ENCODE results near the gene ISM1.

ISM1 gene

GRCh38 chr20:13318871-13319521 lies 97.9 kb downstream of the ISM1 start:
- DNase-seq = no peak

DNA sequence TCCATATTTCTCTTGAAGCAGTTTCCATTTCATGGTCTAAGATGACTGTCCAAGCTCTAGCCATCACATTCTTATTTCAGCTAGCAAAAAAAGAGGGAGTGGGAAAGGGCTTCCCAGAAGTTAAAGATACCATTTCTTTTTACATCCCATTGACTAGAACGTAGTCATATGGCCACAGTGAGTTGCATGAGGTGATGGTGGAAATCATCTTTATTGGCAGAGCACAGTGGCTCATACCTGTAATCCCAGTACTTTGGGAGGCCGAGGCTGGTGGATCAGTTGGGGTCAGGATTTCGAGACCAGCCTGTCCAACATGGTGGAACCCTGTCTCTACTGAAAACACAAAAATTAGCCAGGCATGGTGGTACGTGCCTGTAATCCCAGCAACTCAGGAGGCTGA lies 99.6 kb downstream of the ISM1 start:
- DNase-seq = no peak

DNA sequence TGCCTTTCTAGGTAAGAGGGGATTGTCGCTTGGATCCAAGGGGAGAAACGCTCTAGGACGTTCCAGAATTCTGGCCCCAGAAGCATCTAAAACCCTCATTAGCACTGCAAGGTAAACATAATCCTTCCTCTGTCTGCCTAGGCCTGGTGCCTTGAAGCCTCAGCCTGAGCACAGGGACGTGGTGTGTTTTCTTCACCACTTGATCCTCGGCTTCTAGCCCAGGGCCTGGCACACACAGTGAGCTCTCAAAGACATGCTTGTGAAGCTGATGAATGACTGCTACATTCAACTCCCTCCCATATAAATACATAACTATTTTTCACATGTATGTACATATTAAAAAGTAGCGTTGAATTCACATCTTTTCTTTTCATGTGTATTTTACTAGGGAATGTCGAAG lies 100.3 kb downstream of the ISM1 start:
- no peak for DNase-seq

DNA sequence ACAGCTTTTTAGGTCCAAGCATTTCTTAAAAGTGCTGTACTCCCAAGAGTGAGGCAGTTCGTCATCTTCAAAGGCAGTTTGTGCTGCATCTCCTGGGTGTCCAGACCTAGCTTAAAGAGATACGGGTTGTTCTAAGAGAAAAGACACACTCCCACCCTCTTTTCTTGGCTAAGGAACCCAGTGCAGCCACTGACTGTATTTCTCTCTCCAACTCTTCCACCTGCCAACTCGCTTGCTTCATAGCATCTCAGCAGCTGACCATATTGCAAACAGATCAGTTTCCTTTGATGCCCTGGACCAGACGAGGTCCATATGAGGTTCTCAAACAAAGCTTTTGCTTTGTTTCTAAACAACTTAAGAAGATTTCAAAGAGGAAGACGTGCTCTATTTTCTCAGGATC lies 101.1 kb downstream of the ISM1 start:
- no peak for DNase-seq

DNA sequence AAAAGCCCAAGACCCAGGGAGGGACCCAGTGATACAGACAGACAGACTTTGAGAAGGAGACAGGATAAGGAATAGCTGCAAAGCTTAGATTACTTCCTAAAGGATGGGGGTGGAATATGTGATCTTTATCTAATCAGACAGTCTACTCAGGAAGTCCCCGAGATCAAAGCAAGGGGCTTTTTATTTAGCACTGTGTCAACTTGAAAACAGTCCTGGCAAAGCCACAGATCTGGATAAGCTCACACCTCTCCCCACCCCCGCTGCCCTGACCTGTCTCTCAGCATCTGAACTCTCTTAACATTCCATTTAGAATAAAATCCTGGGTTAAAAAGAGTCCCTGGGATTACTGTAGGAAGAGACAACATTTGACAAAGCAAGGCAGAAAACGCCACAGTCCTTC lies 101.5 kb downstream of the ISM1 start:
- DNase-seq = no peak

DNA sequence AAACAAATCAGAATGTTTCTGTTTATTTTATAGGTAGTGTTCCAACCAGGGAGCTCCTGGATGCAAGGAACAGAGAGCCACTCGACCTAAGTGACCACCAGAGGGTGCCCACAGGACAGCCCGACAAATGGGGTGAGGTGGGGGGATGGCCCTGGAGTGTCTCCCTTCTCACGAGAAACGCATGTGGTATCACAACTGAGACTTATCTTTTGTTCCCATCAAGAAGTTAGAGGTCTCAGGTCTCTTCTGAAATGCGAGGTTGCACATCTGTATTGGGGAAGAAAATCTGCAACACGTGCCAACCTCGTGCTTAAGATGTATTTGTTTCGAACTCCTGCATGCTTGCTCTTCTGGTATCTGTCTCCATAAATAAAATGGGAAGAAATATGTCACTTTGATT lies 104.0 kb downstream of the ISM1 start:
- DNase-seq = peak; percentile 35

- no peak for DNase-seq
These were observed 104.8 kb downstream of the ISM1 start for GRCh38 chr20:13325796-13326340.

DNA sequence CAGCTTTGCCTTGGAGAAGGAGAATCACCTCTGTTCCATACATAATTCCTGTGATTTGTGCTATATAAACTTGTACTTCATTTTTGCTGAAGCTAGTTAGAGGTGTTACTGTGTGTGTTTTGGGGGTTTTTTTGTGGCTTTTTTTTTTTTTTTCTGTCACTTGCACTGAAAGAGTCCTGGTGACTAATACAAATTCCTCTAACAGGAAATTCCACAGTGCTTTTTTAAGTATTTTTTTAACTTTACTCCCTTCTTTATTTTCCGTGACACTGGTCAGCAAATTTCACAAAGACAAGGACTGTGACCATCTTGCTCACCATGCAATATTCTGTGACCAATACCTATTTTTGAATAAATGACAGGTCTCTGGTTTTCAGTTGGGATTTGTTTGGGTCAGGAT lies 110.5 kb downstream of the ISM1 start:
- peak; percentile 79 for DNase-seq

DNA sequence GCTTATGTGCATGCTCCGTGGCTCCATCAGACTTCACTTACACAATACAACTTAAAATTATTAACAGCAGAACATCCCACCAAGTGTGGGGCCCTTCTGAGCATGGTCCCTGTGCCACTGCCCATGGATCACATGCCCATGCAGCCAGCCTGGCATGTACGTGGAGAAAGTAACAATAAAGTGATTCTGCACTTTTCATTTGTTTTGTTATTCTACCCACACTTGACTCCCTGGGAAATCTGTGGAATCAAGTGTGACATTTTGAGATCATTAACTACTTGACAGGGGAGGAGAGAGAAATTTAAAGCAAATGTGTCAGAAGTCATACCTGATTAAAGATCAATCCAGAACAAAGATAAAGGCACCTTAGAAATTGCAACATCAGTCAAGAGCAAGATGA lies 112.0 kb downstream of the ISM1 start:
- DNase-seq = no peak

GRCh38 chr20:13333793-13334192 lies 112.7 kb downstream of the ISM1 start:
- peak; percentile 50 for DNase-seq

- DNase-seq = peak; percentile 69
These were observed 115.4 kb downstream of the ISM1 start for GRCh38 chr20:13336308-13337089.

DNA sequence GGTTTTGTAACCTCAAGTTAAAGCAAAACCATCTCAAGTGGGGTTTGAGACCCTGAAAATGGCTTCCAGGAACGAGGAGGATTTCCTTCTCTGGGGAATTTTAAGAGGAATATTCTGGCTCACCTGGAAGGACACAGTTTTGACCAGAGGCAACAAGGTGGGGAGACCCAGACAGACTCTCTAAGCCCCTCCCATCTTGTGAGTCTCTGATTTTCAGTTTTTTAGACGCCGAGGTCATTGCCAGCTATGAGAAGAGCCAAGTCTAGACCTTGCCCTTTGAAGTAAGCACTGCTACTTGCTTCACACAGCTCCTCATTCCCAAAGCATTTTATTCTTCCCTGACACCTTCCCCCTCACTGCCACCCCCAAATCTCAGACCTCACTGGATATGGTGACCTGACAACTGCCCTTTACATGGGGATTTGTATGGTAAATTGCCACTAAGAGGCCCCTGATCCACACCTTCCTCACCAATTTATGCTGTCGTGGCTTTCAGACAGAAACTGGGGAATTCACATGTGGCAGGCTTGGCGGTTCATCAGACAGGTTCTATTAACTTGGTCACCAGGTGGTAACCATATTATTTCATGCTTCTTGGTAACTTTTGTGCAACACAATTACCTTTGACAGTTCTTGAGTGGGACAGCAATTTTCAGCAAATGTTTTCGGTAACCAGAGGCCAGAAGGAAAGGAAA lies 116.2 kb downstream of the ISM1 start:
- DNase-seq = no peak

DNA sequence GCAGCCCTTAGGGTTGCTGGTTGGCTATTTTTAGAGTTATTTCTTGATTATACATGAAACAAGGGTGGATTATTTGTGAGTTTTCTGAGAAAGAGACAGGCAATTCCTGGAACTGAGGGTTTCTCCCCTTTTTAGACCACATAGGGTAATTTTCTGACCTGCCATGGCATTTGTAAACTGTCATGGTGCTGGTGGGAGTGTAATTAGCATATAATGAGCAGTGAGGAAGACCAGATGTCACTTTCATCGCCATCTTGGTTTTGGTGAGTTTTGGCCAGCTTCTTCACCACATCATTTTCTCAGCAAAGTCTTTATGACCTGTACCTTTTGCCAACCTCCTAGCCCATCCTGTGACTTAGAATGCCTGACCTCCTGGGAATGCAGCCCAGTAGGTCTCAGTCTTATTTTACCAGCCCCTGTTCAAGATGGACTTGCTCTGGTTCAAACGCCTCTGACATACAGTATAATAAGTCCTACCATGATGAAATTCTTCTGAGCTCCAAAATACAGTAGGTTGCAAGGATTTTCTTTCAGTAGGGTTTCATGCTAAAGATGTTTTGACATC lies 117.1 kb downstream of the ISM1 start:
- DNase-seq = no peak

DNA sequence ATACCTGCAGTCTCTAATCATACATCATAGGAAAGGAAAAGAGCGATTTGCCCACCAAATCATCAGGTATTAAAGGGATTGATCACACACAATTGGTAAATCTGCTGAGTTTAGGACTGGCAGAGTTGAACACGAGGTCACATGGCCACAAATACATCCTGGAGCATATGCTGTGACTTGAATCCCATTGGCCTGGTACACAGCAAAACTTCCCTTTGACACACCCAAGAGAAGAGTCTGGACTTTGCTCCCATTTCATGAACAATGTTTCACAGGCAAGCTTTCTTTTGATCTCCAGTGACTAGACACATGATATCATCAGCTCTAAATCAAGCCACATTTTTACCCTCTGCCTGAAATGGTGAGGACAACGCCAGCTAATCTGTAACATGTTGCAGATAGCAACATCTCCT lies 117.9 kb downstream of the ISM1 start:
- no peak for DNase-seq

GRCh38 chr20:13340088-13340487 lies 119.0 kb downstream of the ISM1 start:
- no peak for DNase-seq

GRCh38 chr20:13341737-13342393 lies 120.8 kb downstream of the ISM1 start:
- no peak for DNase-seq

DNA sequence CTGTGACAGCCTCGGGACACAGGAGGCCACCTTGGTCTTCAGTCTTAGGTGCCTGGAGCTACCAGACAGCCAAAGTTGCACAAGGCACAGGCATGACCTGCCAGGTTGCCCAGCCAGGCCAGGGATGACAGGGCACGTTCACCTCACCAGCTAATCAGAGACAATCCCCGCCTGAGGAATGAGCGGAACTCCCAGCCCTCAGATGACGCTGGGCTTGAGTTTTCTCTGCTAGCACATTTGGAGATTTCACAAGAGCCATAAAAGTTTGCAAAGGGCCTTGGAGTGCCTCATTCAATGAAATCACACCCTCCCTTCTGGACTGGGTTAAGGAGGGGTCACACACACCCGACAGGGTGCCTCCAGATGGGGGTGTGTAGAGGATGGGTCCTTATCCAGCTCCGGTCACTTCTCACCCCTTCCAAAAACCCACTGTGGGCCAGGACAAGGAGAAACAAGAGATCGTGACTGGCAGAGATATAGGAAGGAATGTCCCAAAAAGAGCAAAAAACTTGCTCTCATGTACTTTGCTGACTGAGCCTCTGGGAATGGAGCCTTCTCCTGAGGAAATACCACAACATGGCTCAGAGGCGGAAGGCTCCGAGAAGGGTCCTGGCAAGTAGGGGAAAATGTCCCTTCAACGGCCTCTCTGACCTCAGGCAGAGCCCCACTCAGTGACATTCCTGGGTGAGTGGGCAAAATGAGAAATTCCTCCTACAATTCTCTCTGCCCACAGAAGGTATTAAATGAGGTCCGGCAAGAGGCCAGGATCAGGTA lies 121.6 kb downstream of the ISM1 start:
- DNase-seq = no peak

GRCh38 chr20:13344671-13345070 lies 123.6 kb downstream of the ISM1 start:
- DNase-seq = peak; percentile 15

DNA sequence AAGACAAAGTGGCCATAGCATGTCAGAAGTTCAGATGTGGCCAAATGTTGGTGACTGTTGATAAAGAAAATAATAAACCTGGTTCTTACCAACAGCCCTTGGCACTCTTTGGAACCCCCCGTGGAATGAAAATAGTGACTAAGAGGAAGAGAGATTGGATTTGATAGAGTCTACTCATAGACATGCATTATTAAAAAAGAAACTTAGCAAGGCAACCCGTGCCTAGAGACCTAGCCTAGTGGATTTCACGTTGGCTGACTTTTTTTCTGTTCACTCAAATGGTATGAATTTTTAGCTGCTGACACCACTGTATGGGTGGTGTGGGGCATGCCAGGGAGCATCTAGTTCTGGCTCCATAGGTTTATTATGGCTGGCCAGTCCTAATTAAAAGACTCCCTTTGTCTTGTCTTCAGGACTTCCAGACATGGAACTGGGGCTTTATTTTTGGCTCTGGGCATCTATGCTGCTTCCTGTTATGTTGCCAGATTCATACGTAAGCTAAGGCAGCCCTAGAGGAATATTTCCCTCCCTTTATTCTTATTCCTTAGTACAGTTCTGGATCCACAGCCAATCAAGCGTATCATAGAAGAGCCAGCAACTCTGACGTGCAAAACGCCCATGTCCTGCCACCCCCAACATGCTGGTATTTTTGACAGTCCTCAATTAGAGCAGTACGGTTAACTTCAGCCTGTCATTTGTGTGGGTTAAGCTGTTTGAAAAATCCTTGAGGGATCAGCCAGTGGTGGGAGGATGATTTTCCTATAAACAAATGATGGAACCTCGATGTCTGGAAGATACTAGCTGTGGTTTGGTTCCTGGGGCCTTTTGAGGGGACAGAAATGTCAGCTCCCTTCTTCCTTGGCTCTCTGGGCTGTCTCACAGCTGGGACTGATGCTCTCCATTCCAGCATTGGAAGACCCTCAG lies 127.5 kb downstream of the ISM1 start:
- DNase-seq = peak; percentile 71

- DNase-seq = peak; percentile 23
These were observed 128.1 kb downstream of the ISM1 start for GRCh38 chr20:13349235-13349604.

Data from fibroblast of skin of back (primary cell).